GM21737 (cell line): ENCODE data around the gene BPIFB1.

Source experiments
- ATAC-seq: cut with Tn5 transposase; IDR thresholded peaks from one replicate; pipeline ENCODE4 v1.9.1; 2021; ENCODE audit warnings: mild to moderate bottlenecking, moderate library complexity; ENCODE audit not compliant: unreplicated experiment

Gene BPIFB1

GRCh38 chr20:33353013-33353402 lies 70.0 kb downstream of the BPIFB1 start:
- ATAC-seq: no peak
